GM12878 (cell line): ENCODE results near the gene ABCB10. TPM values are rescaled to one million over a fixed set of nuclear protein-coding genes. Genes with fewer than 3 reads are reported as not detected.

Experiments
- ATAC-seq: fragments of 200-7000 bp; cut with Tn5 transposase; 3 replicates; pipeline ENCODE4 v1.9.1; 2020; ENCODE audit warnings: mild to moderate bottlenecking, moderate library complexity
- BruUV-seq: library from RNA; stranded (reverse); fragments of 400-500 nt; replicated peaks from 2 replicates; lab custom pipeline; 2021; lab: Mats Ljungman, UMichigan
- CTCF ChIA-PET: fragments of 300-600 bp; sonication (Branson Sonifier 250); formaldehyde crosslinking; extraction: SDS; loops from one replicate; lab custom pipeline; 2021; ENCODE audit warnings: inconsistent platforms; lab: Yijun Ruan, JAX
- POLR2A ChIA-PET: fragments of 350-600 bp; formaldehyde crosslinking; extraction: SDS; loops from one replicate; lab custom pipeline; 2021; ENCODE audit warnings: inconsistent platforms; lab: Charles Lee
- RAD21 ChIA-PET: fragments of 300-600 bp; sonication (Branson Sonifier 250); formaldehyde crosslinking; loops from one replicate; lab custom pipeline; 2023; ENCODE audit warnings: antibody characterized with exemption; ENCODE audit not compliant: unreplicated experiment; lab: Charles Lee
- SMC1A ChIA-PET: fragments of 300-600 bp; sonication (Branson Sonifier 250); formaldehyde crosslinking; loops from one replicate; lab custom pipeline; 2023; ENCODE audit not compliant: unreplicated experiment, uncharacterized antibody; lab: Charles Lee
- DNase-seq: peaks from one replicate; pipeline ENCODE4 v3.0.0-alpha.2; 2011; ENCODE audit warnings: low read depth, low spot score
- FAIRE-seq: peaks from 3 replicates; lab custom pipeline; 2011; peaks lifted over from hg19 to GRCh38; lab: Jason Lieb, UNC
- H2AFZ ChIP-seq: 2 replicates; pipeline ENCODE4 v1.6.0; 2011; ENCODE audit warnings: low read depth, low read length, control low read depth; ENCODE audit not compliant: control insufficient read depth
- H3K27ac ChIP-seq: 2 replicates; pipeline ENCODE4 v1.5.1; 2011; ENCODE audit warnings: control low read depth; ENCODE audit not compliant: control insufficient read depth, insufficient read depth
- H3K27me3 ChIP-seq, 2 experiments: replicated peaks in 1 of 2; 2 replicates each; pipeline versions ENCODE4 v1.6.0 to v1.6.1; 2011; ENCODE audit warnings: low read length in 1 of 2; ENCODE audit not compliant: control insufficient read depth in 2 of 2, insufficient read depth in 2 of 2
- H3K36me3 ChIP-seq, 2 experiments: 2 replicates each; pipeline ENCODE4 v1.5.1; 2011; ENCODE audit warnings: low read length in 1 of 2; ENCODE audit not compliant: control insufficient read depth in 2 of 2, insufficient read depth in 2 of 2
- H3K4me1 ChIP-seq: 2 replicates; pipeline ENCODE4 v1.6.1; 2011; ENCODE audit warnings: mild to moderate bottlenecking, low read length, moderate library complexity, mixed read lengths; ENCODE audit not compliant: control insufficient read depth, insufficient read depth
- H3K4me2 ChIP-seq: 2 replicates; pipeline ENCODE4 v1.6.0; 2011; ENCODE audit warnings: control low read depth; ENCODE audit not compliant: control insufficient read depth, insufficient read depth
- H3K4me3 ChIP-seq: fragments of 200-600 bp; sonication (generic); 2 replicates; pipeline ENCODE4 v1.5.1; 2016
- H3K79me2 ChIP-seq: 2 replicates; pipeline ENCODE4 v1.6.0; 2011; ENCODE audit warnings: low read length; ENCODE audit not compliant: control insufficient read depth, insufficient read depth
- H3K9ac ChIP-seq: 2 replicates; pipeline ENCODE4 v1.8.0; 2011; ENCODE audit warnings: low read length, control low read depth, mixed read lengths; ENCODE audit not compliant: control insufficient read depth, insufficient read depth
- H3K9me3 ChIP-seq: replicated peaks from 3 replicates; pipeline ENCODE4 v1.5.1; 2011; ENCODE audit warnings: mild to moderate bottlenecking, low read length; ENCODE audit not compliant: control insufficient read depth, insufficient read depth
- H4K20me1 ChIP-seq: 2 replicates; pipeline ENCODE4 v1.6.0; 2011; ENCODE audit not compliant: control insufficient read depth, insufficient read depth
- BMI1 ChIP-seq: fragments of 450-650 bp; IDR thresholded peaks from 2 replicates; pipeline ENCODE4 v1.6.1; 2016; ENCODE audit warnings: mild to moderate bottlenecking, moderate library complexity, borderline replicate concordance
- CBFB ChIP-seq: IDR thresholded peaks from 2 replicates; pipeline ENCODE4 v1.6.1; 2016; ENCODE audit warnings: antibody characterized with exemption, low read depth
- CBX3 ChIP-seq: fragments of 200-600 bp; sonication (generic); IDR thresholded peaks from 2 replicates; pipeline ENCODE4 v1.6.1; 2016; ENCODE audit warnings: low read depth, borderline replicate concordance
- CBX5 ChIP-seq: sonication (generic); IDR thresholded peaks from 2 replicates; pipeline ENCODE4 v1.6.1; 2016; ENCODE audit warnings: low read depth, moderate library complexity, mild to moderate bottlenecking, inconsistent platforms
- EED ChIP-seq: sonication (generic); IDR thresholded peaks from 2 replicates; pipeline ENCODE4 v1.6.1; 2016; ENCODE audit warnings: antibody characterized with exemption, low read depth
- EZH2 ChIP-seq: IDR thresholded peaks from 2 replicates; pipeline ENCODE4 v1.6.1; 2012; ENCODE audit warnings: low read depth, mild to moderate bottlenecking, control low read depth, inconsistent platforms, low read length, borderline replicate concordance; ENCODE audit not compliant: control insufficient read depth
- FOS ChIP-seq: IDR thresholded peaks from 3 replicates; pipeline ENCODE4 v1.6.1; 2011; ENCODE audit warnings: borderline replicate concordance; ENCODE audit not compliant: insufficient read length; ENCODE audit errors: extremely low read depth
- FOXM1 ChIP-seq: IDR thresholded peaks from 2 replicates; pipeline ENCODE4 v1.6.1; 2012; ENCODE audit warnings: low read depth, mild to moderate bottlenecking, inconsistent platforms, low read length, moderate library complexity
- IKZF2 ChIP-seq, 2 experiments: fragments of 450-650 bp; IDR thresholded peaks; 2 replicates each; pipeline ENCODE4 v1.6.1; 2017; ENCODE audit warnings: mild to moderate bottlenecking in 2 of 2, moderate library complexity in 2 of 2
- MTA3 ChIP-seq: IDR thresholded peaks from 2 replicates; pipeline ENCODE4 v1.6.1; 2012; ENCODE audit warnings: low read length, inconsistent platforms, borderline replicate concordance
- PML ChIP-seq: IDR thresholded peaks from 2 replicates; pipeline ENCODE4 v1.6.1; 2012; ENCODE audit warnings: low read length, inconsistent platforms
- POLR2AphosphoS5 ChIP-seq: IDR thresholded peaks from 2 replicates; pipeline ENCODE4 v1.6.1; 2011; ENCODE audit warnings: mild to moderate bottlenecking, low read length, inconsistent platforms
- RAD51 ChIP-seq: fragments of 450-650 bp; IDR thresholded peaks from 2 replicates; pipeline ENCODE4 v1.6.1; 2016; ENCODE audit warnings: moderate library complexity, mild to moderate bottlenecking, inconsistent platforms
- STAT1 ChIP-seq: fragments of 450-650 bp; conservative IDR thresholded peaks from 2 replicates; pipeline ENCODE4 v1.6.1; 2014; ENCODE audit warnings: antibody characterized with exemption, mild to moderate bottlenecking
- STAT3 ChIP-seq: IDR thresholded peaks from 2 replicates; pipeline ENCODE4 v1.6.1; 2011; ENCODE audit warnings: low read depth, low read length, improper control_type of control experiment
- ZNF217 ChIP-seq: fragments of 450-650 bp; IDR thresholded peaks from 2 replicates; pipeline ENCODE4 v1.6.1; 2017; ENCODE audit warnings: antibody characterized with exemption, mild to moderate bottlenecking
- ZZZ3 ChIP-seq: IDR thresholded peaks from 2 replicates; pipeline ENCODE4 v1.6.1; 2011; ENCODE audit warnings: low read depth; ENCODE audit not compliant: control insufficient read depth, insufficient read length
- WGBS: methylation state at CpG from one replicate; pipeline ENCODE4 v1.1.6; 2016; ENCODE audit warnings: low lambda C conversion rate; ENCODE audit not compliant: insufficient replicate concordance, insufficient coverage; ENCODE audit errors: missing lambda C conversion rate; 5-methylcytosine and 5-hydroxymethylcytosine counted together
- in situ Hi-C: fragments of 300-500 bp; cut with MboI; formaldehyde crosslinking; loops from 9 replicates; pipeline ENCODE4 v1.14.3; 2018; ENCODE audit warnings: mixed read lengths
- intact Hi-C: fragments of 100-400 bp; cut with micrococcal nuclease; formaldehyde crosslinking; loops from one replicate; pipeline ENCODE4 v1.14.2; 2022; ENCODE audit not compliant: unreplicated experiment
- polyA plus RNA-seq, 11 experiments: library from polyadenylated mRNA; depleted of rRNA in 4 of 11; unstranded in 6 of 11; stranded (reverse) in 5 of 11; fragments of >200 nt; fragmentation: Nextera tagmentation in 4 of 11; fragmentation: Illumina TruSeq in 1 of 11; extraction: Ambion mirVana in 4 of 11; extraction: Trizol in 1 of 11; gene quantifications; 1 replicate in 1 of 11; 2 replicates in 10 of 11; pipeline versions ENCODE4 v1.2.1 to v1.2.3, GENCODE V29; 2011 to 2016; ENCODE audit warnings: inconsistent platforms in 2 of 11, missing spikeins in 2 of 11, low read depth in 1 of 11
- total RNA-seq, 4 experiments: library from RNA; depleted of rRNA in 3 of 4; stranded (reverse); fragments of >200 nt in 3 of 4; fragmentation: Illumina TruSeq in 1 of 4; extraction: Trizol in 1 of 4; gene quantifications; 2 replicates each; pipeline versions ENCODE4 v1.2.1 to v1.2.3, GENCODE V29; 2013 to 2021
- TF ChIP-seq, protein P1 (sequence below): fragments of 150-350 bp; IDR thresholded peaks from 2 replicates; pipeline ENCODE4 v1.6.1; 2014; ENCODE audit warnings: mild to moderate bottlenecking, low read depth, low read length
- TF ChIP-seq, protein P2 (sequence below): fragments of 150-350 bp; IDR thresholded peaks from 2 replicates; pipeline ENCODE4 v1.6.1; 2016; ENCODE audit warnings: low read depth, low read length
- TF ChIP-seq, protein P3 (sequence below): fragments of 450-650 bp; IDR thresholded peaks from 2 replicates; pipeline ENCODE4 v1.6.1; 2016; ENCODE audit warnings: mild to moderate bottlenecking

Gene ABCB10
- total and polyA plus RNA-seq, 10 of the 15 experiments (the other 5 are each of a cell fraction or from before 2014, with no cell fraction given) = 8.0 to 30.5 (median 16.7) TPM

DNA sequence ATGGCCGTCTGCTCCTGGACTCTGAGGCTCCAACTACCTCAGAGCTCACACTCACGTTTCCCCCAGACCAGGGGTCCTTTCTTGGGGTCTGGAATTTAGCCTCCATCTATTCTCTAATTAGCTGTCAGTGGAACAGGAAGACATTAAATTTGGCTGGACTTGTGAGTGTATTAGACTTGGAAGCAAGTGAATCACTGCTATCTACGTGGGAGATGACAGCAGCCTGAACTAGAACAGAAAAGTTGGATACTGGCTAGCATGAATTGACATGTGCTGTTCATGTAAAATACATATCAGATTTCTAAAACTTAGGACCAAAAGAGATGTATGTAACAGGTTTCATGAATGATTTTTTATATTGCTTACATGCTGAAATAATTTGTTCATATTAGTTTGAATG lies 39.4 kb upstream of the ABCB10 start:
- POLR2A ChIA-PET = no interaction called here
- H3K9ac ChIP-seq = no peak overlapping the region
- TF ChIP-seq, protein P1, sequence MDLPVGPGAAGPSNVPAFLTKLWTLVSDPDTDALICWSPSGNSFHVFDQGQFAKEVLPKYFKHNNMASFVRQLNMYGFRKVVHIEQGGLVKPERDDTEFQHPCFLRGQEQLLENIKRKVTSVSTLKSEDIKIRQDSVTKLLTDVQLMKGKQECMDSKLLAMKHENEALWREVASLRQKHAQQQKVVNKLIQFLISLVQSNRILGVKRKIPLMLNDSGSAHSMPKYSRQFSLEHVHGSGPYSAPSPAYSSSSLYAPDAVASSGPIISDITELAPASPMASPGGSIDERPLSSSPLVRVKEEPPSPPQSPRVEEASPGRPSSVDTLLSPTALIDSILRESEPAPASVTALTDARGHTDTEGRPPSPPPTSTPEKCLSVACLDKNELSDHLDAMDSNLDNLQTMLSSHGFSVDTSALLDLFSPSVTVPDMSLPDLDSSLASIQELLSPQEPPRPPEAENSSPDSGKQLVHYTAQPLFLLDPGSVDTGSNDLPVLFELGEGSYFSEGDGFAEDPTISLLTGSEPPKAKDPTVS = no peak
- no peak for TF ChIP-seq FOS
- no peak for TF ChIP-seq CBFB
- no peak for TF ChIP-seq ZZZ3
- no peak for TF ChIP-seq FOXM1
- no peak for TF ChIP-seq EED
- TF ChIP-seq PML = no peak
- no peak for TF ChIP-seq RAD51
- no peak for TF ChIP-seq STAT3
- TF ChIP-seq EZH2 = no peak
- no peak for TF ChIP-seq ZNF217
- TF ChIP-seq, protein P2, sequence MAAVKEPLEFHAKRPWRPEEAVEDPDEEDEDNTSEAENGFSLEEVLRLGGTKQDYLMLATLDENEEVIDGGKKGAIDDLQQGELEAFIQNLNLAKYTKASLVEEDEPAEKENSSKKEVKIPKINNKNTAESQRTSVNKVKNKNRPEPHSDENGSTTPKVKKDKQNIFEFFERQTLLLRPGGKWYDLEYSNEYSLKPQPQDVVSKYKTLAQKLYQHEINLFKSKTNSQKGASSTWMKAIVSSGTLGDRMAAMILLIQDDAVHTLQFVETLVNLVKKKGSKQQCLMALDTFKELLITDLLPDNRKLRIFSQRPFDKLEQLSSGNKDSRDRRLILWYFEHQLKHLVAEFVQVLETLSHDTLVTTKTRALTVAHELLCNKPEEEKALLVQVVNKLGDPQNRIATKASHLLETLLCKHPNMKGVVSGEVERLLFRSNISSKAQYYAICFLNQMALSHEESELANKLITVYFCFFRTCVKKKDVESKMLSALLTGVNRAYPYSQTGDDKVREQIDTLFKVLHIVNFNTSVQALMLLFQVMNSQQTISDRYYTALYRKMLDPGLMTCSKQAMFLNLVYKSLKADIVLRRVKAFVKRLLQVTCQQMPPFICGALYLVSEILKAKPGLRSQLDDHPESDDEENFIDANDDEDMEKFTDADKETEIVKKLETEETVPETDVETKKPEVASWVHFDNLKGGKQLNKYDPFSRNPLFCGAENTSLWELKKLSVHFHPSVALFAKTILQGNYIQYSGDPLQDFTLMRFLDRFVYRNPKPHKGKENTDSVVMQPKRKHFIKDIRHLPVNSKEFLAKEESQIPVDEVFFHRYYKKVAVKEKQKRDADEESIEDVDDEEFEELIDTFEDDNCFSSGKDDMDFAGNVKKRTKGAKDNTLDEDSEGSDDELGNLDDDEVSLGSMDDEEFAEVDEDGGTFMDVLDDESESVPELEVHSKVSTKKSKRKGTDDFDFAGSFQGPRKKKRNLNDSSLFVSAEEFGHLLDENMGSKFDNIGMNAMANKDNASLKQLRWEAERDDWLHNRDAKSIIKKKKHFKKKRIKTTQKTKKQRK = no peak
- no peak for TF ChIP-seq POLR2AphosphoS5
- TF ChIP-seq, protein P3, sequence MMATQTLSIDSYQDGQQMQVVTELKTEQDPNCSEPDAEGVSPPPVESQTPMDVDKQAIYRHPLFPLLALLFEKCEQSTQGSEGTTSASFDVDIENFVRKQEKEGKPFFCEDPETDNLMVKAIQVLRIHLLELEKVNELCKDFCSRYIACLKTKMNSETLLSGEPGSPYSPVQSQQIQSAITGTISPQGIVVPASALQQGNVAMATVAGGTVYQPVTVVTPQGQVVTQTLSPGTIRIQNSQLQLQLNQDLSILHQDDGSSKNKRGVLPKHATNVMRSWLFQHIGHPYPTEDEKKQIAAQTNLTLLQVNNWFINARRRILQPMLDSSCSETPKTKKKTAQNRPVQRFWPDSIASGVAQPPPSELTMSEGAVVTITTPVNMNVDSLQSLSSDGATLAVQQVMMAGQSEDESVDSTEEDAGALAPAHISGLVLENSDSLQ = no peak
- TF ChIP-seq MTA3 = no peak
- TF ChIP-seq BMI1 = no peak
- no peak for TF ChIP-seq CBX3
- TF ChIP-seq STAT1 = no peak
- no peak for TF ChIP-seq CBX5
- no peak for TF ChIP-seq IKZF2 (IDR thresholded peaks at IDR 0.05)
- TF ChIP-seq, all 136 proteins: peak for 0
- Histone ChIP-seq H3K27ac (no peak overlapping the region), H3K27me3 (no peaks in the 10 kb centered on the region), H3K4me3 (no peak overlapping the region), H3K4me1 (no peaks in the 10 kb centered on the region), H4K20me1 (no peaks in the 10 kb centered on the region), H3K79me2 (no peaks in the 10 kb centered on the region; the same call in 1 of the 2 replicates), H3K4me2 (no peak overlapping the region), H2AFZ (no peak overlapping the region), H3K36me3 (peaks cover 17 to 23% of the 10 kb centered on the region in 2 experiments), H3K9me3 (no peaks in the 10 kb centered on the region)
- intact Hi-C loops (no loop called here), in situ Hi-C loops (no loop called here)
- ChIA-PET CTCF (interaction anchor here (2.3 kb wide), 1 partner anchor 26 kb away, joined by 6 read pairs; no protein-coding TSS in a partner anchor), RAD21 (no interaction called here), SMC1A (no interaction called here)
- FAIRE-seq (no peak), DNase-seq (no peak), ATAC-seq (no peak)
- no TSS peak for BruUV-seq
- WGBS = 76% methylated on average over 3 of the region's 3 CpGs
